ENCODE measurements around the gene LRRC36.
"Not testable (repeated sequence)": the region's sequence is repeated elsewhere in the genome, so short reads cannot be mapped to it uniquely, and the experiment has no call there.

The LRRC36 gene

DNA sequence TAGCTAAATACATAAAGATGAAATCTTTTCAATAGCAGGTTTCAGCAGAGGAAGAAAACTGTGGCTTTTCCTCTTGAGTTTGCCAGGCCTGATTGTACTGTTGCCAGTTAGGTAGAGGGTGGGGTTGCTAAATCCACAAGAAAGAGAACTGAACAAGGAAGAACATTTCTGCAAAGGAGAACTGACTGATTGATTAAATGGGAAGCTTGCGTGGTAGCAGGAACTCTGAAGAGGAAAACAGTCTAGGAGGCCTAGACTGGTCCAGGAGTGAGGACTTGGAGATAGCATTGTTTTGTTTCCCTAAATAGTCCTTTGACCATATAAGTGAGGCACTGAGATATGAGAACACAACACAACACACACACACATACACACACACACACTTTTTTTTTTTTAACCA lies 18.8 kb downstream of the LRRC36 start:
- no peak for DNase-seq (ENCODE audit: low read depth in 2 of 2)

GRCh38 chr16:67346341-67346740 lies 19.7 kb downstream of the LRRC36 start:
- DNase-seq (ENCODE audit: low read depth in 2 of 2) = no peak

- no peak for DNase-seq (ENCODE audit: low read depth in 2 of 2)
Measured at GRCh38 chr16:67349172-67349571, 22.6 kb downstream of the LRRC36 start.

GRCh38 chr16:67350324-67350723 lies 23.7 kb downstream of the LRRC36 start:
- no peak for DNase-seq (ENCODE audit: low read depth in 2 of 2)

- DNase-seq (ENCODE audit: low read depth in 2 of 2) = not testable (repeated sequence)
Measured at GRCh38 chr16:67352463-67352862, 25.8 kb downstream of the LRRC36 start.

GRCh38 chr16:67356396-67356795 lies 29.8 kb downstream of the LRRC36 start:
- no peak for DNase-seq (ENCODE audit: low read depth in 2 of 2)

DNA sequence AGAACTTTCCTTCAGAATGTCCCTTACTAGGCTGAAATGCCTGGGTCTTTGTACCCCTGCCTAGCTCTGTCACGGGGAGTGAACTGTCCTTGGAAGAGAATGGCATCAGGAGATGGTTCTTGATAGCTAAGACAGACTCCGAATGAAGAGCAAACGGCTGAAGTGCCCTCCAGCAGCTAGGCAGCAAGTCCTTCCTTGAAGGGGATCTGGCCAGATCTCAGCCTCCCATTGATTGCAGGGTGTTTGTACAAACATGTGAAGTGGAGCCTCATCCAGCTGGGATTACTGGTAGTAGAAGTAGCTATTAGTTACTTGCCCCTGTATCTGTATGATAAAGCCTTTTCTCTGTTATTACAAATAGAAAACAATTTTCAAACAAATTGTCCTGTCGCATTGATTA lies 30.9 kb downstream of the LRRC36 start:
- DNase-seq (ENCODE audit: low read depth in 2 of 2) = no peak

- DNase-seq (ENCODE audit: low read depth in 2 of 2) = not testable (repeated sequence)
Measured at GRCh38 chr16:67359540-67360269, 33.1 kb downstream of the LRRC36 start.

DNA sequence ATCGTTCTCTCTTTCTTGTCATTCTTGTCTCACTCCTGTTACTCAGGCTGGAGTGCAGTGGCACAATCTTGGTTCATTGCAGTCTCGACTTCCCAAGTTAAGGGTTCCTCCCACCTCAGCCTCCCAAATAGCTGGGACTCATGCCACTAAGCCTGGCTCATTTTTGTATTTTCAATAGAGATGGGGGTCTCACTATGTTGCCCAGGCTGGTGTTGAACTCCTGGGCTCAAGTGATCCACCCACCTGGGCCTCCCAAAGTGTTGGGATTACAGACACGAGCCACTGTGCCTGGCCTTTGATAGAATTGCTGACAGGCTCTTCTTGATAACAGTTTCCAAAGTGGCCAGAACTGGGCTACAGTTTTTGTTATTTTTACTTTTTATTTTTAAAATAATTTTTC lies 34.4 kb downstream of the LRRC36 start:
- no peak for DNase-seq (ENCODE audit: low read depth in 2 of 2)

DNA sequence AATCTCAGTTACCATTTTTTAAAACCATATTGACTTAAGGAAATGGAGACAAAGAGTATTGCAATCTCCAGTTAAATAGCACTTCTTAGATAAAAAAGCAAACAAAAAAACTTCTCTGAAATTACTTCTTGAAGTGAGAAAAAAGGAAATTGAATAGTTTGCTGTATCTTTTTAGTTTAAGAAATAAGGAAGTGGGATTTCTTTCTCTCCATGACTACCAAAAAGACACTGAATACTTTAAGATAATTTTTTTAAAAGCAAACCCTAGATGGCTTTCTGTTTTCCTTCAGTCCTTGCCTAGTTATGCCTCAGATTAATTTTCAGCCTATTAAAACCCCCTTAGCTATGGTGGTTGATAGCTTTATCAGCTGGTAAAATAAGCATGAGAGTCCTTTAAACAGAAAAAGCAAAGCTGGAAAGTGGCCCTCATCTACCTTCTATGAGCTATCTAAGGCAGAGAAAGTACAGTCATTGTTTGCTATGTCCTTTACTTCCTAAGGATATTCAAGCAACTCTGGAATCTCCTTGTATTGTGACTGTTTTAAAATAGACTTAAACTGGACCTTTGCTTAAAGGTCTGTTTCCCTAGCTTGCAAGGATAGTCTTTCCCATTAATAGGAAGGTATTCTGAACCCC lies 38.1 kb downstream of the LRRC36 start:
- no peak for DNase-seq (ENCODE audit: low read depth in 2 of 2)

GRCh38 chr16:67370661-67371060 lies 44.0 kb downstream of the LRRC36 start:
- no peak for DNase-seq (ENCODE audit: low read depth in 2 of 2)

GRCh38 chr16:67372664-67373063 lies 46.0 kb downstream of the LRRC36 start:
- DNase-seq (ENCODE audit: low read depth in 2 of 2) = no peak

GRCh38 chr16:67376012-67376411 lies 49.4 kb downstream of the LRRC36 start:
- not testable (repeated sequence) for DNase-seq (ENCODE audit: low read depth in 2 of 2)

DNA sequence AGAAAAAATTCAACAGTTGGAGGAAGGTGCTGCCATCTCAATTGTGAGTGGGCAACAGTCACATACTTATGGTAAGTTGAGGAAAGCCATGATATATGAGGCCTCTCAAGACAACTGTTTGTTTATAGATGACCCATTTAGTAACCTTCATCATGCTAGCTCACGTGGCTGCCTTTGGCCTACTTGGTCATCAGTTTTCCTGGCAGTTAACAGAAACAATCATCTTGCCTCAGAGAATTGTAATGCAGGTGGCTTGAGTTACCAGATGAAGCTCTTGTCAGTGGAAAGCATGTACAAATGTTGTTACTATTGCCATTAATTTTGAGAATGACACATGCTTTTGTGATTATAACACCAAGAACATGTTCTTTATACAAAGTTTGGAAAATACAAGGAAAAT lies 52.0 kb downstream of the LRRC36 start:
- DNase-seq (ENCODE audit: low read depth in 2 of 2) = no peak

GRCh38 chr16:67383284-67383683 lies 56.7 kb downstream of the LRRC36 start:
- no peak for DNase-seq (ENCODE audit: low read depth in 2 of 2)

- DNase-seq (ENCODE audit: low read depth in 2 of 2) = no peak
Measured at GRCh38 chr16:67384778-67385510, 58.3 kb downstream of the LRRC36 start.

DNA sequence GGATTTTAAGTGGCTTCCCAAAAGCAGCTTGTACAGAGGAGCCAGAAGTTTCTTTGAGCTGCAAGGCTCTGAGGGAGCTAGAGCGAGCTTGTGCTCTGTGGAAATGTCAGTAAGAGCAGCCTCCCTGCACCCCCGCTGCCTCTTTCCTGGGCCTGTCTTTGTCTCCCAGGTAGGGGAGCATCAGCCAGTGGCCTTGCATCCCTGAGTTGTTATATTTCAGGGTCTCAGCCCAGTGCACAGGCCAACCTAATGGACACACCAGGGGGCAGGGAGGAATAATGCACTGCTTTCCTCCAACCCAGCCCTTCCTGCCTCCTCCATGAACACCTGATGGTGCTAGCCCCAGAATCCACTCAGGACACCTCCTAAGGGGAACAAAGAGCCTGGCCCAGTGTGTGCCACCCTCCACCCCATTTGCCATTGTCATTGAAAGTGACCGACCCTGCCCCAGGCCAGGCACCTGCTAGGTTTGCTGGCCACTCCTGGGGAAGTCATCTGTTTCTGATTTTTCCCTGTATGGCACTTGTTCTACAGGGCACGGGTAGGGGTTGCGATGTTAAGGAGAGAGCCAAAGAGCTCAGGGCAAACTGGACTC lies 60.3 kb downstream of the LRRC36 start:
- no peak for DNase-seq (ENCODE audit: low read depth in 2 of 2)

DNA sequence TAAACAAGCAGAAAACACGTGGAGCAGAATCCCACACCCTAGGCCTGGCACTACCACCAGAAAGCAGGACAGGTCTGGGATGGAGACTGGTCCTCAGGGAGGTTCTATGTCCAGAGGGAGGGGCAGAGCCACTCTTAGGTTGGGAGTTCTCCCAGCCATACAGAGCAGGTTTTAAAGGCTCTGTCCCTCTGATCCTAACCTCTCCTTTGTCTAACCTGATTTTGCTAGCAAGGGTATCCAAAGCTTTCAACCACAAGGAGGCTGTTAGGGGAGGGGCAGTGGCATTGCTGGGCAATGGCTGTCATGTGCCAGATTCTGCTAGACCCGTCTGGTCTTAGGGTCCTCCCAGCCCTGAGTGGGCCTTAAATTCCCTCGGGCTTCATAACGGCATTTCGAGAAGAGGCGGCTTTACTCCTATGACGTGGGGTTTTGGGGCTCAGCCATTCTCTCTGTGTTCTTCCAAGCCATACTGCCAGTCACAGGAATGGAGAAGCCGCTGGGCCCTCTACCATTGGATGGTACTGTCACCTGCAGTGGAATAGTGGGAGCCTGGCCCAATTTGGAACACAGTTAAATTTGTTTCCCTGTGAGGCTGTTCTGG lies 61.0 kb downstream of the LRRC36 start:
- DNase-seq (ENCODE audit: low read depth in 2 of 2) = no peak

- no peak for DNase-seq (ENCODE audit: low read depth in 2 of 2)
Measured at GRCh38 chr16:67388191-67388590, 61.6 kb downstream of the LRRC36 start.

- DNase-seq (ENCODE audit: low read depth in 2 of 2) = no peak
Measured at GRCh38 chr16:67388591-67388990, 62.0 kb downstream of the LRRC36 start.

- DNase-seq (ENCODE audit: low read depth in 2 of 2) = no peak
Measured at GRCh38 chr16:67389911-67390815, 63.5 kb downstream of the LRRC36 start.

All from activated CD8-positive, alpha-beta memory T cell treated with anti-CD3 and anti-CD28 coated beads for 4 hours (primary cell).